Liver (tissue), 9 donors: ENCODE results near the gene CAV1. TPM values are rescaled to one million over a fixed set of nuclear protein-coding genes. Genes with fewer than 3 reads are reported as not detected.
A peak's percentile ranks its signal among the peaks of the same experiment; 100 is the strongest.

Source experiments
- DNase-seq: peaks from one replicate; pipeline ENCODE4 v3.0.0-alpha.2; 2017; ENCODE audit warnings: low spot score
- H3K27ac ChIP-seq, 2 donors: one replicate each; pipeline ENCODE4 v1.7.0; 2013; ENCODE audit warnings: inconsistent platforms in 2 of 2, low read length in 2 of 2, control low read depth in 1 of 2, low read depth in 1 of 2, mild to moderate bottlenecking in 1 of 2
- H3K27me3 ChIP-seq, 4 donors: one replicate each; pipeline versions ENCODE4 v1.6.1 to v1.7.0; 2013; ENCODE audit warnings: low read length in 3 of 4, inconsistent platforms in 1 of 4, mild to moderate bottlenecking in 1 of 4, moderate library complexity in 1 of 4; ENCODE audit not compliant: control insufficient read depth in 4 of 4, insufficient read depth in 4 of 4
- H3K36me3 ChIP-seq, 4 donors: one replicate each; pipeline versions ENCODE4 v1.6.1 to v1.7.0; 2013; ENCODE audit warnings: low read length in 3 of 4, mild to moderate bottlenecking in 3 of 4, low read depth in 1 of 4, moderate library complexity in 1 of 4; ENCODE audit not compliant: control insufficient read depth in 4 of 4, insufficient read depth in 3 of 4
- H3K4me1 ChIP-seq, 4 donors: one replicate each; pipeline versions ENCODE4 v1.6.1 to v1.7.0; 2013; ENCODE audit warnings: low read length in 3 of 4, mild to moderate bottlenecking in 3 of 4, moderate library complexity in 1 of 4; ENCODE audit not compliant: control insufficient read depth in 4 of 4, insufficient read depth in 4 of 4
- H3K4me3 ChIP-seq, 3 donors: one replicate each; pipeline versions ENCODE4 v1.6.1 to v1.7.0; 2013; ENCODE audit warnings: low read length in 3 of 3, control low read depth in 1 of 3, low read depth in 1 of 3, mild to moderate bottlenecking in 1 of 3
- H3K9ac ChIP-seq, 2 donors: one replicate each; pipeline ENCODE4 v1.7.0; 2013; ENCODE audit warnings: low read length in 2 of 2, mild to moderate bottlenecking in 2 of 2, moderate library complexity in 2 of 2, control low read depth in 1 of 2, low read depth in 1 of 2
- H3K9me3 ChIP-seq, 4 donors: one replicate each; pipeline versions ENCODE4 v1.6.1 to v1.7.0; 2013; ENCODE audit warnings: low read length in 3 of 4; ENCODE audit not compliant: control insufficient read depth in 4 of 4
- ATF3 ChIP-seq: IDR thresholded peaks from 2 replicates; pipeline ENCODE4 v1.6.1; 2016; ENCODE audit warnings: antibody characterized with exemption
- EGR1 ChIP-seq, 2 donors: IDR thresholded peaks; 2 replicates each; pipeline ENCODE4 v1.6.1; 2016 to 2018; ENCODE audit warnings: antibody characterized with exemption in 2 of 2, low read depth in 2 of 2
- FOXA1 ChIP-seq: IDR thresholded peaks from 2 replicates; pipeline ENCODE4 v1.6.1; 2016; ENCODE audit warnings: antibody characterized with exemption
- HNF4A ChIP-seq, 2 donors: conservative IDR thresholded peaks; 2 replicates each; pipeline ENCODE4 v1.6.1; 2016; ENCODE audit warnings: antibody characterized with exemption in 2 of 2, mild to moderate bottlenecking in 2 of 2
- JUND ChIP-seq, 2 donors: IDR thresholded peaks; 2 replicates each; pipeline ENCODE4 v1.6.1; 2016; ENCODE audit warnings: antibody characterized with exemption in 2 of 2
- NR2F2 ChIP-seq: IDR thresholded peaks from 2 replicates; pipeline ENCODE4 v1.6.1; 2016; ENCODE audit warnings: antibody characterized with exemption
- RAD21 ChIP-seq, 2 donors: IDR thresholded peaks; 2 replicates each; pipeline ENCODE4 v1.6.1; 2016; ENCODE audit warnings: antibody characterized with exemption in 2 of 2, mild to moderate bottlenecking in 2 of 2
- RXRA ChIP-seq, 2 donors: IDR thresholded peaks; 2 replicates each; pipeline ENCODE4 v1.6.1; 2017 to 2018; ENCODE audit warnings: antibody characterized with exemption in 2 of 2, mild to moderate bottlenecking in 1 of 2
- SP1 ChIP-seq: IDR thresholded peaks from 2 replicates; pipeline ENCODE4 v1.6.1; 2018; ENCODE audit warnings: antibody characterized with exemption, mild to moderate bottlenecking
- TAF1 ChIP-seq: conservative IDR thresholded peaks from 2 replicates; pipeline ENCODE4 v1.6.1; 2016; ENCODE audit warnings: antibody characterized with exemption, mild to moderate bottlenecking
- YY1 ChIP-seq: IDR thresholded peaks from 2 replicates; pipeline ENCODE4 v1.6.1; 2016; ENCODE audit warnings: antibody characterized with exemption, mild to moderate bottlenecking
- ZBTB33 ChIP-seq: IDR thresholded peaks from 2 replicates; pipeline ENCODE4 v1.6.1; 2016; ENCODE audit warnings: antibody characterized with exemption
- WGBS: extraction: QIAGEN DNeasy Blood & Tissue Kit; methylation state at CpG from one replicate; pipeline ENCODE4 v1.1.7; 2013; 5-methylcytosine and 5-hydroxymethylcytosine counted together
- polyA plus RNA-seq, 2 donors: library from polyadenylated mRNA; stranded (reverse) in 1 of 2; unstranded in 1 of 2; fragments of 200-250 nt in 1 of 2; fragments of >200 nt in 1 of 2; fragmentation: Nextera tagmentation in 1 of 2; extraction: Ambion mirVana in 1 of 2; gene quantifications; one replicate each; pipeline versions ENCODE4 v1.2.1 to v1.2.3, GENCODE V29; 2013 to 2015
- total RNA-seq, 2 donors: library from RNA; depleted of rRNA; stranded (reverse); fragments of >200 nt; gene quantifications; one replicate each; pipeline ENCODE4 v1.2.3, GENCODE V29; 2014
- TF ChIP-seq, protein P1 (sequence below): IDR thresholded peaks from 2 replicates; pipeline ENCODE4 v1.6.1; 2016; ENCODE audit warnings: antibody characterized with exemption, mild to moderate bottlenecking
- donor health status: healthy.
- donor health status: healthy.
- donor health status: healthy.
- donor health status: healthy.
- donor health status: healthy.

Gene CAV1
- total and polyA plus RNA-seq, 4 donors, result 9.9 to 13.4 (median 11.6) TPM

- WGBS, result 63% methylated on average over 4 of the region's 4 CpGs
- H3K4me1 ChIP-seq, result peaks cover 0 to 14% (median 8%) of the 10 kb centered on the region in 4 donors
- DNase-seq, result no peak
- peaks cover 0 to 2% (median 0%) of the 10 kb centered on the region in 4 donors for H3K36me3 ChIP-seq
- no peaks in the 10 kb centered on the region for H3K9me3 ChIP-seq
- no peak for TF ChIP-seq YY1
- no peak for TF ChIP-seq TAF1
- TF ChIP-seq ATF3, result no peak
- no peak for TF ChIP-seq RXRA (IDR thresholded peaks at IDR 0.05)
- no peak for TF ChIP-seq JUND (IDR thresholded peaks at IDR 0.05)
- TF ChIP-seq SP1, result no peak
- H3K4me3 ChIP-seq, result peak overlapping the region; percentile 59 to 78 (median 59)
- peak overlapping the region; percentile 90 to 93 for H3K27ac ChIP-seq
- H3K9ac ChIP-seq, result peak overlapping the region; percentile 45 to 49
- H3K27me3 ChIP-seq, result no peaks in the 10 kb centered on the region
These were observed 12.2 kb upstream of the CAV1 start for GRCh38 chr7:116512520-116513188.

DNA sequence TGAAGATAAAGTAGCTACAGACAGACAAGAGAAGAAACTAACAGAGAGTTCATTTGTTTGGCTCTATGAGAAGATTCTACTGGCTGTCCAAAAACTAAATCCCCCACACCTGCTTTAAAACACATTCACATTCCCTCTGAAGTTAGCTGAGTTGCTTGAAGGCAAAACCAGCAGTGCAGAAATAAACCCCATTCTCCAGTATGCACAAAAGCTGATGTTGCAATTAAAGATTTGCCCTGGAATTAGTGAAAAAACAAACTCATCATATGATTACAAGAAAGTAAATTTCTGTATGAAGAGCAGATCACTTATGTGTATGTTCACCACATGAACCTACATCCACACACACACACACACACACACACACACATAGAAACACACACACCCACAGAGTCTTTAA, 9.3 kb upstream of the CAV1 start:
- no peak for DNase-seq
- TF ChIP-seq ATF3 (no peak), NR2F2 (no peak), EGR1 (IDR thresholded peaks at IDR 0.05; ENCODE audit: low read depth in 2 of 2) (no peak), YY1 (no peak), FOXA1 (no peak)
- H3K27me3 ChIP-seq, result no peaks in the 10 kb centered on the region
- H3K9ac ChIP-seq, result no peak overlapping the region
- H3K27ac ChIP-seq, result no peak overlapping the region
- H3K4me1 ChIP-seq, result peaks cover 0 to 14% (median 8%) of the 10 kb centered on the region in 4 donors
- H3K36me3 ChIP-seq, result no peaks in the 10 kb centered on the region
- H3K4me3 ChIP-seq, result no peak overlapping the region
- no peaks in the 10 kb centered on the region for H3K9me3 ChIP-seq

DNA sequence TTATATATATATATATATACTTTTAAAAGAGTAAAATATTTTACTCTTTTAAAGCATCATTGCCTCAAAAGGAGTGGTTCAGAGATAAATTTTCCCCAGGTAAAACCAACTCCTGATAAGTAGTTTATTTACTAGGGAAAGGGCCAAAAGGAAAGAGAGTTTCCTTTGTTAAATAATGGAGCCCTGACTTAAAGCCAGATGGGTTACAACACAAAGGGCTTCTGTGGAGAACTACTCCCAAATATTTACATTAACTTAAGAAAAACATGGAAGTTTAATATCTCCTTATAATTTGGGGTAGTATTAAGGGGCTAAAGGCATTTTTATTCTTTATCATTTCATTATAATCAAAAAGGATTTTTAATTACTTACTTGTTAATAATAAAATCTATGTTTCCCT, 8.5 kb upstream of the CAV1 start:
- H3K27me3 ChIP-seq, result no peaks in the 10 kb centered on the region
- H3K27ac ChIP-seq, result no peak overlapping the region
- no peak for DNase-seq
- TF ChIP-seq JUND (IDR thresholded peaks at IDR 0.05), result no peak
- TF ChIP-seq EGR1 (IDR thresholded peaks at IDR 0.05; ENCODE audit: low read depth in 2 of 2), result no peak
- no peak for TF ChIP-seq FOXA1
- TF ChIP-seq HNF4A (conservative IDR thresholded peaks at IDR 0.05), result no peak
- TF ChIP-seq NR2F2, result no peak
- TF ChIP-seq SP1, result no peak
- TF ChIP-seq TAF1, result no peak
- H3K4me3 ChIP-seq, result no peak overlapping the region
- H3K4me1 ChIP-seq, result peaks cover 0 to 10% (median 6%) of the 10 kb centered on the region in 4 donors
- no peaks in the 10 kb centered on the region for H3K36me3 ChIP-seq
- H3K9ac ChIP-seq, result no peak overlapping the region
- no peaks in the 10 kb centered on the region for H3K9me3 ChIP-seq

DNA sequence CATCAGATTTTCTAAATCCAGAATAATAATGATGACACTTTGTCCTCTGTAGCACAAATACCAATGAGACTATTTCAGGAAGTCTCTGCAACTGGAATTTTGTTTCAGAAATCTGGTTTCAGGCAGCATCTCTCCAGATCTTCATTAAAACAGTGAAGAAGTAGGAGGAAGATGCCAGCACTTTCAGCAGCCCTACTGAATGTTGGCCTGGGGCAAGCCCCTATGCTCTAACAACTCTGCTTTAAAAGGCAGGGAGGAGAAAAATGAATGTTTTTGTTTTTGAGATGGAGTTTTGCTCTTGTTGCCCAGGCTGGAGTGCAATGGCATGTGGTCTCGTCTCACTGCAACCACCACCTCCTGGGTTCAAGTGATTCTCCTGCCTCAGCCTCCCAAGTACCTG, 7.2 kb upstream of the CAV1 start:
- DNase-seq, result no peak
- Histone ChIP-seq H3K27me3 (no peaks in the 10 kb centered on the region), H3K36me3 (no peaks in the 10 kb centered on the region), H3K4me1 (peaks cover 0 to 3% (median 2%) of the 10 kb centered on the region in 4 donors), H3K4me3 (no peak overlapping the region), H3K27ac (no peak overlapping the region), H3K9me3 (no peaks in the 10 kb centered on the region), H3K9ac (no peak overlapping the region)
- no peak for TF ChIP-seq RAD21 (IDR thresholded peaks at IDR 0.05)
- TF ChIP-seq NR2F2, result no peak
- no peak for TF ChIP-seq ZBTB33
- TF ChIP-seq, protein P1, sequence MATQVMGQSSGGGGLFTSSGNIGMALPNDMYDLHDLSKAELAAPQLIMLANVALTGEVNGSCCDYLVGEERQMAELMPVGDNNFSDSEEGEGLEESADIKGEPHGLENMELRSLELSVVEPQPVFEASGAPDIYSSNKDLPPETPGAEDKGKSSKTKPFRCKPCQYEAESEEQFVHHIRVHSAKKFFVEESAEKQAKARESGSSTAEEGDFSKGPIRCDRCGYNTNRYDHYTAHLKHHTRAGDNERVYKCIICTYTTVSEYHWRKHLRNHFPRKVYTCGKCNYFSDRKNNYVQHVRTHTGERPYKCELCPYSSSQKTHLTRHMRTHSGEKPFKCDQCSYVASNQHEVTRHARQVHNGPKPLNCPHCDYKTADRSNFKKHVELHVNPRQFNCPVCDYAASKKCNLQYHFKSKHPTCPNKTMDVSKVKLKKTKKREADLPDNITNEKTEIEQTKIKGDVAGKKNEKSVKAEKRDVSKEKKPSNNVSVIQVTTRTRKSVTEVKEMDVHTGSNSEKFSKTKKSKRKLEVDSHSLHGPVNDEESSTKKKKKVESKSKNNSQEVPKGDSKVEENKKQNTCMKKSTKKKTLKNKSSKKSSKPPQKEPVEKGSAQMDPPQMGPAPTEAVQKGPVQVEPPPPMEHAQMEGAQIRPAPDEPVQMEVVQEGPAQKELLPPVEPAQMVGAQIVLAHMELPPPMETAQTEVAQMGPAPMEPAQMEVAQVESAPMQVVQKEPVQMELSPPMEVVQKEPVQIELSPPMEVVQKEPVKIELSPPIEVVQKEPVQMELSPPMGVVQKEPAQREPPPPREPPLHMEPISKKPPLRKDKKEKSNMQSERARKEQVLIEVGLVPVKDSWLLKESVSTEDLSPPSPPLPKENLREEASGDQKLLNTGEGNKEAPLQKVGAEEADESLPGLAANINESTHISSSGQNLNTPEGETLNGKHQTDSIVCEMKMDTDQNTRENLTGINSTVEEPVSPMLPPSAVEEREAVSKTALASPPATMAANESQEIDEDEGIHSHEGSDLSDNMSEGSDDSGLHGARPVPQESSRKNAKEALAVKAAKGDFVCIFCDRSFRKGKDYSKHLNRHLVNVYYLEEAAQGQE, result no peak
- no peak for TF ChIP-seq YY1
- 93% methylated on average over 1 of the region's 1 CpG for WGBS
